Spleen (tissue), 7 donors: ENCODE measurements around the gene NRIP2.

Experiments
- POLR2AphosphoS5 ChIP-seq, 3 donors: sonication (generic); formaldehyde crosslinking; IDR thresholded peaks; one replicate each; pipeline ENCODE4 v1.5.1; 2017; ENCODE audit warnings: antibody characterized with exemption in 3 of 3
- TF ChIP-seq, protein P1 (sequence below), 11 experiments: fragments of 200-600 bp in 7 of 11; fragments of 450-650 bp in 4 of 11; sonication (generic) in 4 of 11; IDR thresholded peaks in 8 of 11; conservative IDR thresholded peaks in 3 of 11; 1 replicate in 7 of 11; 2 replicates in 4 of 11; pipeline versions ENCODE4 v1.4.0 to v1.8.0; 2016 to 2021; ENCODE audit warnings: antibody characterized with exemption in 11 of 11, inconsistent platforms in 4 of 11, mild to moderate bottlenecking in 1 of 11
- donor health status: DM: no; HTN: no; CAD: no; lungs with moderate emphysema.
- donor health status: DM: no; HTN: no; CAD: no.
- donor health status: DM: no; HTN: no; CAD: no.

DNA sequence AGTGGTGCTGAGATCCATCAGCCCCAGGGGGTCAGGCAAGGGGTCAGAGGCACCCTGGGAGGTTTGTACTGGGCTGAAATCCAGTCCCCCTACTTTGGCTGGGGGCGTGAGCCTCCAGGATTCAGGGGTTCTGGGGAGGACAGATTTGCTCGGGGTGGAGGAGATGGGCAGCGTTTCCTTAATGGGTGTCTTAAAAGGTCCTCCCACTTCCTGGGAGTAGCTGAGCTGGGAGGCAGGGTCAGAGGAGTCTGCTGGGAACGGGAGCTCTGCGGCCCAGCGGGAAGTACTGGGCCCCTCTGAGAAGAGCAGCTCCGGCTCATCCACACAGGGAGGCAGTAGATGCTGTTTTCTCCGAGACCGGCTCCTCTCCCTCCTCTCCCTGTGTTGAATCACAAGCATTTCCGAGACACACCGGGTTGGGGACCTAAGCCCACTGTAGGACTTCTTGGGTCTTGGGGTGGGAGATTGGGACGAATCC lies 24.1 kb upstream of the NRIP2 start:
- TF ChIP-seq, protein P1, sequence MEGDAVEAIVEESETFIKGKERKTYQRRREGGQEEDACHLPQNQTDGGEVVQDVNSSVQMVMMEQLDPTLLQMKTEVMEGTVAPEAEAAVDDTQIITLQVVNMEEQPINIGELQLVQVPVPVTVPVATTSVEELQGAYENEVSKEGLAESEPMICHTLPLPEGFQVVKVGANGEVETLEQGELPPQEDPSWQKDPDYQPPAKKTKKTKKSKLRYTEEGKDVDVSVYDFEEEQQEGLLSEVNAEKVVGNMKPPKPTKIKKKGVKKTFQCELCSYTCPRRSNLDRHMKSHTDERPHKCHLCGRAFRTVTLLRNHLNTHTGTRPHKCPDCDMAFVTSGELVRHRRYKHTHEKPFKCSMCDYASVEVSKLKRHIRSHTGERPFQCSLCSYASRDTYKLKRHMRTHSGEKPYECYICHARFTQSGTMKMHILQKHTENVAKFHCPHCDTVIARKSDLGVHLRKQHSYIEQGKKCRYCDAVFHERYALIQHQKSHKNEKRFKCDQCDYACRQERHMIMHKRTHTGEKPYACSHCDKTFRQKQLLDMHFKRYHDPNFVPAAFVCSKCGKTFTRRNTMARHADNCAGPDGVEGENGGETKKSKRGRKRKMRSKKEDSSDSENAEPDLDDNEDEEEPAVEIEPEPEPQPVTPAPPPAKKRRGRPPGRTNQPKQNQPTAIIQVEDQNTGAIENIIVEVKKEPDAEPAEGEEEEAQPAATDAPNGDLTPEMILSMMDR (IDR thresholded peaks at IDR 0.05 in 8 of 11, conservative IDR thresholded peaks at IDR 0.05 in 3 of 11) = no peak
- TF ChIP-seq POLR2AphosphoS5 (IDR thresholded peaks at IDR 0.05) = peak in 1 of 3 donors; percentile 34
